Mucosa of stomach (tissue), 1 donor: ENCODE data around the gene KBTBD4.

Source experiments
- H3K27me3 ChIP-seq: one replicate; pipeline ENCODE4 v1.7.0; 2013; ENCODE audit warnings: mild to moderate bottlenecking, low read length; ENCODE audit not compliant: control insufficient read depth, insufficient read depth
- H3K36me3 ChIP-seq: one replicate; pipeline ENCODE4 v1.7.0; 2013; ENCODE audit warnings: low read length; ENCODE audit not compliant: control insufficient read depth, insufficient read depth
- H3K4me1 ChIP-seq: one replicate; pipeline ENCODE4 v1.7.0; 2013; ENCODE audit warnings: mild to moderate bottlenecking, low read length; ENCODE audit not compliant: control insufficient read depth, insufficient read depth
- H3K4me3 ChIP-seq: one replicate; pipeline ENCODE4 v1.7.0; 2013; ENCODE audit warnings: low read length
- H3K9ac ChIP-seq: one replicate; pipeline ENCODE4 v1.7.0; 2013; ENCODE audit warnings: mild to moderate bottlenecking, low read length, moderate library complexity
- H3K9me3 ChIP-seq: one replicate; pipeline ENCODE4 v1.7.0; 2013; ENCODE audit warnings: mild to moderate bottlenecking, low read length, moderate library complexity; ENCODE audit not compliant: control insufficient read depth
- donor health status: Pancreatic carcinoma.

The KBTBD4 gene

GRCh38 chr11:47603295-47603694, 24.5 kb upstream of the KBTBD4 start:
- H3K9me3 ChIP-seq, result no peaks in the 10 kb centered on the region
- H3K4me1 ChIP-seq, result no peaks in the 10 kb centered on the region
- H3K4me3 ChIP-seq, result no peak overlapping the region
- H3K36me3 ChIP-seq, result no peaks in the 10 kb centered on the region
- no peak overlapping the region for H3K9ac ChIP-seq
- no peaks in the 10 kb centered on the region for H3K27me3 ChIP-seq

- Histone ChIP-seq H3K9ac (no peak overlapping the region), H3K36me3 (no peaks in the 10 kb centered on the region), H3K9me3 (no peaks in the 10 kb centered on the region), H3K4me1 (no peaks in the 10 kb centered on the region), H3K4me3 (no peak overlapping the region), H3K27me3 (peaks cover 6% of the 10 kb centered on the region)
These were observed 21.1 kb upstream of the KBTBD4 start for GRCh38 chr11:47599902-47600301.

- no peaks in the 10 kb centered on the region for H3K9me3 ChIP-seq
- peaks cover 4% of the 10 kb centered on the region for H3K4me1 ChIP-seq
- H3K27me3 ChIP-seq, result peaks cover 38% of the 10 kb centered on the region
- H3K4me3 ChIP-seq, result no peak overlapping the region
- no peaks in the 10 kb centered on the region for H3K36me3 ChIP-seq
- no peak overlapping the region for H3K9ac ChIP-seq
These were observed 17.2 kb upstream of the KBTBD4 start for GRCh38 chr11:47595967-47596366.

- H3K36me3 ChIP-seq, result no peaks in the 10 kb centered on the region
- peaks cover 4% of the 10 kb centered on the region for H3K4me1 ChIP-seq
- peaks cover 45% of the 10 kb centered on the region for H3K27me3 ChIP-seq
- H3K9ac ChIP-seq, result no peak overlapping the region
- H3K9me3 ChIP-seq, result no peaks in the 10 kb centered on the region
- H3K4me3 ChIP-seq, result no peak overlapping the region
These were observed 16.3 kb upstream of the KBTBD4 start for GRCh38 chr11:47595029-47595428.

GRCh38 chr11:47593934-47594855, 15.4 kb upstream of the KBTBD4 start, which contains the start of gene C1QTNF4:
TSS of gene C1QTNF4 (minus strand) at chr11:47594411. CDS start at chr11:47590810, 3,601 bp downstream.
- H3K9me3 ChIP-seq, result no peaks in the 10 kb centered on the region
- H3K27me3 ChIP-seq, result peaks cover 54% of the 10 kb centered on the region
- no peak within 1 kb of the TSS for H3K4me3 ChIP-seq
- no peak within 1 kb of the TSS for H3K9ac ChIP-seq
- H3K36me3 ChIP-seq, result no peaks in the 10 kb centered on the region
- peaks cover 4% of the 10 kb centered on the region for H3K4me1 ChIP-seq

GRCh38 chr11:47593492-47593933, 14.7 kb upstream of the KBTBD4 start:
- H3K4me1 ChIP-seq, result peaks cover 4% of the 10 kb centered on the region
- peaks cover 54% of the 10 kb centered on the region for H3K27me3 ChIP-seq
- H3K9me3 ChIP-seq, result no peaks in the 10 kb centered on the region
- no peak overlapping the region for H3K4me3 ChIP-seq
- no peaks in the 10 kb centered on the region for H3K36me3 ChIP-seq
- no peak overlapping the region for H3K9ac ChIP-seq

GRCh38 chr11:47592970-47593369, 14.2 kb upstream of the KBTBD4 start:
- Histone ChIP-seq H3K27me3 (peaks cover 54% of the 10 kb centered on the region), H3K4me1 (peaks cover 4% of the 10 kb centered on the region)

GRCh38 chr11:47592251-47592650, 13.5 kb upstream of the KBTBD4 start:
- Histone ChIP-seq H3K27me3 (peaks cover 54% of the 10 kb centered on the region), H3K4me1 (peaks cover 4% of the 10 kb centered on the region), H3K9ac (no peak overlapping the region), H3K4me3 (no peak overlapping the region), H3K36me3 (no peaks in the 10 kb centered on the region), H3K9me3 (no peaks in the 10 kb centered on the region)

More at GRCh38 chr11:47592970-47593369, 14.2 kb upstream of the KBTBD4 start:
- no peak overlapping the region for H3K4me3 ChIP-seq
- no peaks in the 10 kb centered on the region for H3K36me3 ChIP-seq
- H3K9ac ChIP-seq, result no peak overlapping the region
- H3K9me3 ChIP-seq, result no peaks in the 10 kb centered on the region

- Histone ChIP-seq H3K4me3 (no peak overlapping the region), H3K4me1 (peaks cover 4% of the 10 kb centered on the region), H3K9ac (no peak overlapping the region), H3K27me3 (peaks cover 54% of the 10 kb centered on the region), H3K36me3 (no peaks in the 10 kb centered on the region), H3K9me3 (no peaks in the 10 kb centered on the region)
These were observed 13.0 kb upstream of the KBTBD4 start for GRCh38 chr11:47591764-47592163.

GRCh38 chr11:47589977-47590861, 11.4 kb upstream of the KBTBD4 start:
- Histone ChIP-seq H3K36me3 (no peaks in the 10 kb centered on the region), H3K9me3 (no peaks in the 10 kb centered on the region), H3K4me3 (no peak overlapping the region), H3K9ac (no peak overlapping the region), H3K27me3 (peaks cover 51% of the 10 kb centered on the region), H3K4me1 (peaks cover 4% of the 10 kb centered on the region)

- Histone ChIP-seq H3K4me1 (peaks cover 4% of the 10 kb centered on the region), H3K4me3 (no peak overlapping the region), H3K9me3 (no peaks in the 10 kb centered on the region), H3K9ac (no peak overlapping the region), H3K27me3 (peaks cover 45% of the 10 kb centered on the region), H3K36me3 (no peaks in the 10 kb centered on the region)
These were observed 10.8 kb upstream of the KBTBD4 start for GRCh38 chr11:47589584-47589976.

- Histone ChIP-seq H3K27me3 (peaks cover 40% of the 10 kb centered on the region), H3K4me1 (peaks cover 4% of the 10 kb centered on the region), H3K9me3 (no peaks in the 10 kb centered on the region), H3K36me3 (no peaks in the 10 kb centered on the region), H3K9ac (no peak overlapping the region), H3K4me3 (no peak overlapping the region)
These were observed 10.3 kb upstream of the KBTBD4 start for GRCh38 chr11:47589118-47589517.
